Keratinocyte (primary cell): ENCODE measurements around the gene CXXC5. TPM values are rescaled to one million over a fixed set of nuclear protein-coding genes. Genes with fewer than 3 reads are reported as not detected.

ENCODE experiments used
- DNase-seq: peaks from one replicate; pipeline ENCODE4 v3.0.0-alpha.2; 2011; ENCODE audit warnings: low read depth, missing footprints, low spot score
- FAIRE-seq: peaks from 2 replicates; lab custom pipeline; 2011; peaks lifted over from hg19 to GRCh38; lab: Jason Lieb, UNC
- H2AFZ ChIP-seq: 2 replicates; pipeline ENCODE4 v1.6.0; 2012; ENCODE audit warnings: low read length, control low read depth, inconsistent platforms; ENCODE audit not compliant: control insufficient read depth
- H3K27ac ChIP-seq: 2 replicates; pipeline ENCODE4 v1.5.1; 2011; ENCODE audit warnings: low read length; ENCODE audit not compliant: control insufficient read depth, insufficient read depth
- H3K27me3 ChIP-seq: 3 replicates; pipeline ENCODE4 v1.6.0; 2011; ENCODE audit warnings: low read length; ENCODE audit not compliant: control insufficient read depth, insufficient read depth; ENCODE audit errors: extremely low read depth
- H3K36me3 ChIP-seq, 2 experiments: 2 replicates in 1 of 2; 3 replicates in 1 of 2; pipeline ENCODE4 v1.5.1; 2011; ENCODE audit warnings: low read length in 2 of 2, mild to moderate bottlenecking in 1 of 2; ENCODE audit not compliant: control insufficient read depth in 2 of 2, insufficient read depth in 2 of 2; ENCODE audit errors: extremely low read depth in 1 of 2
- H3K4me1 ChIP-seq: 3 replicates; pipeline ENCODE4 v1.5.1; 2011; ENCODE audit warnings: low read length; ENCODE audit not compliant: control insufficient read depth, insufficient read depth; ENCODE audit errors: extremely low read depth
- H3K4me2 ChIP-seq: 3 replicates; pipeline ENCODE4 v1.6.0; 2011; ENCODE audit warnings: low read depth, low read length; ENCODE audit not compliant: control insufficient read depth, insufficient read depth; ENCODE audit errors: extremely low read depth
- H3K4me3 ChIP-seq, 3 experiments: fragments of 200-600 bp in 1 of 3; sonication (generic) in 1 of 3; 2 replicates in 2 of 3; 3 replicates in 1 of 3; pipeline ENCODE4 v1.5.1; 2011 to 2016; ENCODE audit warnings: low read length in 3 of 3, mild to moderate bottlenecking in 3 of 3, control low read depth in 2 of 3, inconsistent platforms in 1 of 3, low read depth in 1 of 3, mixed read lengths in 1 of 3, mixed run types in 1 of 3, moderate library complexity in 1 of 3; ENCODE audit not compliant: control insufficient read depth in 2 of 3, insufficient read depth in 2 of 3; ENCODE audit errors: extremely low read depth in 1 of 3
- H3K79me2 ChIP-seq: 2 replicates; pipeline ENCODE4 v1.6.0; 2012; ENCODE audit warnings: low read length; ENCODE audit not compliant: control insufficient read depth, insufficient read depth
- H3K9ac ChIP-seq: 3 replicates; pipeline ENCODE4 v1.6.0; 2011; ENCODE audit warnings: low read length; ENCODE audit not compliant: control insufficient read depth, insufficient read depth; ENCODE audit errors: extremely low read depth
- H3K9me1 ChIP-seq: 3 replicates; pipeline ENCODE4 v1.6.0; 2011; ENCODE audit warnings: low read length; ENCODE audit not compliant: control insufficient read depth, insufficient read depth; ENCODE audit errors: extremely low read depth
- H3K9me3 ChIP-seq: 2 replicates; pipeline ENCODE4 v1.5.1; 2012; ENCODE audit warnings: low read depth, low read length; ENCODE audit not compliant: control insufficient read depth
- H4K20me1 ChIP-seq: 3 replicates; pipeline ENCODE4 v1.6.0; 2011; ENCODE audit warnings: low read length; ENCODE audit not compliant: control insufficient read depth, insufficient read depth; ENCODE audit errors: extremely low read depth
- EZH2 ChIP-seq: IDR thresholded peaks from one replicate; pipeline ENCODE4 v1.6.1; 2012; ENCODE audit warnings: inconsistent platforms, mild to moderate bottlenecking, low read length, moderate library complexity
- dilution Hi-C: fragments of 300-500 bp; cut with MboI; formaldehyde crosslinking; loops from one replicate; pipeline ENCODE4 v1.7.0; 2020; ENCODE audit warnings: low sequenced_read_pairs; ENCODE audit not compliant: extremely low pct_ligation_motif_present
- polyA plus RNA-seq, 5 experiments: library from polyadenylated mRNA; depleted of rRNA in 3 of 5; stranded (reverse) in 3 of 5; stranded (forward) in 1 of 5; unstranded in 1 of 5; fragments of >200 nt; gene quantifications; 1 replicate in 1 of 5; 2 replicates in 3 of 5; 3 replicates in 1 of 5; pipeline versions ENCODE4 v1.2.1 to v1.2.3, GENCODE V29; 2011 to 2012; ENCODE audit warnings: missing spikeins in 2 of 5, low read depth in 1 of 5, low replicate concordance in 1 of 5
- TF ChIP-seq, protein P1 (sequence below), 3 experiments: IDR thresholded peaks in 1 of 3; conservative IDR thresholded peaks in 1 of 3; optimal IDR thresholded peaks in 1 of 3; 2 replicates in 2 of 3; 3 replicates in 1 of 3; pipeline versions ENCODE3 to v1.5.1; 2011; ENCODE audit warnings: low read length in 3 of 3, mild to moderate bottlenecking in 3 of 3, moderate library complexity in 2 of 3, control low read depth in 1 of 3, inconsistent platforms in 1 of 3; ENCODE audit not compliant: insufficient read depth in 2 of 3; ENCODE audit errors: extremely low read depth in 1 of 3

CXXC5 gene
- polyA plus RNA-seq, 1 donor (not counting 4 experiments of a cell fraction or from before 2014, with no cell fraction given) = 1.0 TPM

DNA sequence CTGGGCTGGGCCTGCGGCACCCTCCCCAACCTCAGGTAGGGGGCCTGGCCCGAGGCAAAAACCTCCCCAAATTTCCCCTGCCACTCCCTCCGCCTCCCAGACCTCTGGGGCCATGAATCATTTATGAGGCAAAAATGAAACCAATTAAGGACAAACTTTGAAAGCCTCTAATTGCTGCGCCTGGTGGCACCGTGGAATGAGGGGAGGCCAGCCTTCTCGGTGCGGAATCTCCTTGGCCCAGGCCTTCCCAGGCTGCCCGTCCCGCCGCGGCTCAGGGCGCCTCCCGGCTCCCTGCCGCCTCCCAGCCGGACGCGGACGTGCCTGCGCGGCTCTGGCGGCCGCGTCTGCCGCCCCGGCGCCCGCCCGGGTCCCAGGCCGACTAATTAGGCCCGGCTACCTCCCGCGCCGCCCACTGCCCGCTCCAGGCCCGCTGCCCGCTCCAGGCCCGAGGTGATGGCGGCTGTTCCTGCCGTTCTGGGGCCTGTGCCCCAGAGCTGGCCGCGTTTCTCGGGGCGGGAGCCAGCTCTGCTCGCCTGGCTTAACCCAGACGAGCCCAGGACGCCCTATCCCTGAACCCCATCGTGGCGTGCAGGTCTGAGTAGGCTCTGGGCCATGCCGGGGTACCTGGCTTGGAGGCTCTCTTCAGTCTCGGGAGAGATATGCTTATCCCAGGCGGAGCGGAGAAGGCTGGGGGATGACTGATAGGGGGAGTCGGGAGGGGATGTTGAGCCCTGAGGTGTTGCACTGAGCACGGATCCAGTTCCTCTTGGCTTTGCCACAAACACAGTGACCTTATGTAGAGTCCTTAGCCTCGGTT lies 20.1 kb downstream of the CXXC5 start:
- no peaks in the 10 kb centered on the region for H3K36me3 ChIP-seq
- no peak for TF ChIP-seq EZH2
- TF ChIP-seq, protein P1, sequence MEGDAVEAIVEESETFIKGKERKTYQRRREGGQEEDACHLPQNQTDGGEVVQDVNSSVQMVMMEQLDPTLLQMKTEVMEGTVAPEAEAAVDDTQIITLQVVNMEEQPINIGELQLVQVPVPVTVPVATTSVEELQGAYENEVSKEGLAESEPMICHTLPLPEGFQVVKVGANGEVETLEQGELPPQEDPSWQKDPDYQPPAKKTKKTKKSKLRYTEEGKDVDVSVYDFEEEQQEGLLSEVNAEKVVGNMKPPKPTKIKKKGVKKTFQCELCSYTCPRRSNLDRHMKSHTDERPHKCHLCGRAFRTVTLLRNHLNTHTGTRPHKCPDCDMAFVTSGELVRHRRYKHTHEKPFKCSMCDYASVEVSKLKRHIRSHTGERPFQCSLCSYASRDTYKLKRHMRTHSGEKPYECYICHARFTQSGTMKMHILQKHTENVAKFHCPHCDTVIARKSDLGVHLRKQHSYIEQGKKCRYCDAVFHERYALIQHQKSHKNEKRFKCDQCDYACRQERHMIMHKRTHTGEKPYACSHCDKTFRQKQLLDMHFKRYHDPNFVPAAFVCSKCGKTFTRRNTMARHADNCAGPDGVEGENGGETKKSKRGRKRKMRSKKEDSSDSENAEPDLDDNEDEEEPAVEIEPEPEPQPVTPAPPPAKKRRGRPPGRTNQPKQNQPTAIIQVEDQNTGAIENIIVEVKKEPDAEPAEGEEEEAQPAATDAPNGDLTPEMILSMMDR (optimal IDR thresholded peaks at IDR 0.05 in 1 of 3, IDR thresholded peaks at IDR 0.05 in 1 of 3, conservative IDR thresholded peaks at IDR 0.05 in 1 of 3; ENCODE audit: extremely low read depth in 1 of 3, insufficient read depth in 2 of 3, low read length in 3 of 3) = no peak
- dilution Hi-C loops = no loop called here
- H4K20me1 ChIP-seq = no peaks in the 10 kb centered on the region
- H3K79me2 ChIP-seq = no peaks in the 10 kb centered on the region
- peak overlapping the region; percentile 85 for H3K9ac ChIP-seq
- DNase-seq (no peak), FAIRE-seq (no peak)
- H3K27ac ChIP-seq = peak overlapping the region; percentile 73
- H3K4me3 ChIP-seq = peak overlapping the region; percentile 20 to 63 (median 62)
- no peaks in the 10 kb centered on the region for H3K9me3 ChIP-seq
- peak overlapping the region; percentile 95 for H2AFZ ChIP-seq
- peaks cover 18% of the 10 kb centered on the region for H3K4me1 ChIP-seq
- peak overlapping the region; percentile 88 for H3K4me2 ChIP-seq
- no peaks in the 10 kb centered on the region for H3K27me3 ChIP-seq
- no peaks in the 10 kb centered on the region for H3K9me1 ChIP-seq

DNA sequence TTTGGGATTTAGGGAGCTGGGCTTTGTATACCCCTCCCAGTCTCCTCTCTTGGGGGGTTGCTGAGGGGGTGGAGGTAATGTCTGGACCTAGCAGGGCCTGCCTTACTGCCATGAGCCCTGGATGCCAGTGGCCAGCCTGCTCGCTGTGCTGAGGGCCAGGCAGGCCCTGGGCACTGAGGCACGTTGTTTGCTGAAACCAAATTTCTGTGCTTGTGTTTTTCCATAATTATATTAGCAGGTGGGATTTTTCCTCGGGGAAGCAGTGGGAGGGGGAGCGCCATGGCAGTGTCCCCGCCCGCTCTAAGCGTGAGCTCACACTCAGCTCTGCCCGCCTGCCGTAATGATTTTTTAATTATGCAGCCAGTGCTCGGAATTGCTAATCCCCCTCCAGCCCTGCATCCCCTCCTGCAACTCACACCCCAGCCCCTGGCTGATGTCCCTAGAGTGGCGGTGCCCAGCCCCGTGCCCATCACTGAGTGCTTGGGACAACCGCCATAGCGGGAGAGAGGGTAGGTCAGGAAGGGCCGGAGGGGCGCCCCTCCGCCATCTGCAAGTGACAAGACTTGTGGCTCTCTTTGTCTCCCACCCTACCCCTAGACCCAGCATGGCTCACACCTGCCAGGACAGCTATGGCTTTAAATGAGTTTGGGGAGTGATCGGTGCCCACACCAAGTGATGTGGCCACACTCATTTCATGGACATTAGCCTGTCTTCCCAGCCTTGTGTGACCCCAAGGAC lies 20.9 kb downstream of the CXXC5 start:
- Histone ChIP-seq H3K27me3 (no peaks in the 10 kb centered on the region), H3K9ac (peak overlapping the region; percentile 85), H3K9me1 (no peaks in the 10 kb centered on the region), H3K4me3 (peak overlapping the region in 1 of 3 experiments; percentile 63), H2AFZ (peak overlapping the region; percentile 95), H3K4me2 (peak overlapping the region; percentile 88), H4K20me1 (no peaks in the 10 kb centered on the region), H3K9me3 (no peaks in the 10 kb centered on the region), H3K79me2 (no peaks in the 10 kb centered on the region), H3K4me1 (peaks cover 18% of the 10 kb centered on the region), H3K36me3 (no peaks in the 10 kb centered on the region), H3K27ac (peak overlapping the region; percentile 73)
- DNase-seq (no peak), FAIRE-seq (no peak)
- dilution Hi-C loops = no loop called here
- TF ChIP-seq, protein P1 (optimal IDR thresholded peaks at IDR 0.05 in 1 of 3, IDR thresholded peaks at IDR 0.05 in 1 of 3, conservative IDR thresholded peaks at IDR 0.05 in 1 of 3; ENCODE audit: extremely low read depth in 1 of 3, insufficient read depth in 2 of 3, low read length in 3 of 3) = no peak
- no peak for TF ChIP-seq EZH2
